Measurements from ENCODE around the gene NPIPA7.
"Not testable (repeated sequence)": the region's sequence is repeated elsewhere in the genome, so short reads cannot be mapped to it uniquely, and the experiment has no call there.

NPIPA7 gene

GRCh38 chr16:16420515-16420914, 41.6 kb downstream of the NPIPA7 start:
- not testable (repeated sequence) for DNase-seq

- not testable (repeated sequence) for DNase-seq
Observed at GRCh38 chr16:16425146-16425545, 46.2 kb downstream of the NPIPA7 start.

- not testable (repeated sequence) for DNase-seq
Observed at GRCh38 chr16:16431135-16431534, 52.2 kb downstream of the NPIPA7 start.

- DNase-seq: not testable (repeated sequence)
Observed at GRCh38 chr16:16434711-16435110, 55.8 kb downstream of the NPIPA7 start.

- not testable (repeated sequence) for DNase-seq
Observed at GRCh38 chr16:16441401-16441800, 62.5 kb downstream of the NPIPA7 start.

All from bone marrow (tissue), 2 donors.